ENCODE results near the gene ILDR2.

DNA sequence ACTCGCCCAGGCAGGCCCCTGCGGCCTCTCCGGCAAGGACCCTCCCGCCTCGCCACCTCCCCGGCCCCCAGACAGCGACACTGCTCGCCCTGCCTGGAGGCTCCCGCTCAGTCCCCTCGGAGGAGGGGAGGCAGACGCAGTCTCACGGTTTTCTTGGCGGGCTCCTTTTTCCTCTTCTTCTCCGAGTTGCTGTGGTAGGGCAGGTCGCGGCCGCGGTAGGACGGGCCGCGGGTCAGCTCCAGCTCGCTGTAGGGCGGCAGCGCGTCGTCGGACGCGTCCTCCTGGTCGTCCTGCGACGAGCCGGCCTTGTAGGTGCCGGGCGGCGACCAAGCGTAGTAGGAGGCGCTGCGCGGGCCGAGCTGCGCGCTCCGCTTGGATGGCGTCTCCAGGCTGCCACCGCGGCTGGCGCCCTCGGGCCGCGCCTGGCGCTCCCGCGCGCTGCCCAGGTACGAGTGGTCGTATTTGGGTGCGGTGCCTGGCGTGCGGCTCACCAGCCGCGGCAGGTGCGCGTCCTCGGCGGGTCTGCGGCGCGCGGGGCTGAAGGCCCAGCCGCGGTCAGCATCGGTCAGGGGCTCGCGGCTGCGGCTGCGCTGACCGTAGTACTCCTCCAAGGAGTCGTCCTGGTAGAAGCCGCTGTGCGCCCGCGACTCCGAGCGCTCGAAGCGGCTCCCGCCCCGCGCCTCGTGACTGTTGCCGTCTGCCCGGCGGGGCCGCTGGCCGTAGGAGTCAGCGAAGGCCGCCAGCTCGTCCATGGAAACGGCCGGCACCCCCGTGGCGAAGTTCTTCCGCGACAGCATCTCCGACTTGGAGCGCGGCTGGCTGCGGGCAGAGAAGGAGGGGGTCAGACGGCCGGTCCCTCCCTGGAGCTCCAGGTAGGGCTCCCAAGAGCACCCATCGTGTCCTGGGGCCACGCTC, 54.5 kb downstream of the ILDR2 start:
- TF ChIP-seq NRF1 (conservative IDR thresholded peaks at IDR 0.05; ENCODE audit: low read depth, low read length) (no peak), ZZZ3 (IDR thresholded peaks at IDR 0.05; ENCODE audit: control insufficient read depth, insufficient read length, low read depth) (no peak), SIN3A (IDR thresholded peaks at IDR 0.05; ENCODE audit: low read depth, low read length) (no peak), FOXM1 (IDR thresholded peaks at IDR 0.05; ENCODE audit: low read depth, low read length) (no peak)
- TF ChIP-seq, protein P1, sequence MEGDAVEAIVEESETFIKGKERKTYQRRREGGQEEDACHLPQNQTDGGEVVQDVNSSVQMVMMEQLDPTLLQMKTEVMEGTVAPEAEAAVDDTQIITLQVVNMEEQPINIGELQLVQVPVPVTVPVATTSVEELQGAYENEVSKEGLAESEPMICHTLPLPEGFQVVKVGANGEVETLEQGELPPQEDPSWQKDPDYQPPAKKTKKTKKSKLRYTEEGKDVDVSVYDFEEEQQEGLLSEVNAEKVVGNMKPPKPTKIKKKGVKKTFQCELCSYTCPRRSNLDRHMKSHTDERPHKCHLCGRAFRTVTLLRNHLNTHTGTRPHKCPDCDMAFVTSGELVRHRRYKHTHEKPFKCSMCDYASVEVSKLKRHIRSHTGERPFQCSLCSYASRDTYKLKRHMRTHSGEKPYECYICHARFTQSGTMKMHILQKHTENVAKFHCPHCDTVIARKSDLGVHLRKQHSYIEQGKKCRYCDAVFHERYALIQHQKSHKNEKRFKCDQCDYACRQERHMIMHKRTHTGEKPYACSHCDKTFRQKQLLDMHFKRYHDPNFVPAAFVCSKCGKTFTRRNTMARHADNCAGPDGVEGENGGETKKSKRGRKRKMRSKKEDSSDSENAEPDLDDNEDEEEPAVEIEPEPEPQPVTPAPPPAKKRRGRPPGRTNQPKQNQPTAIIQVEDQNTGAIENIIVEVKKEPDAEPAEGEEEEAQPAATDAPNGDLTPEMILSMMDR (IDR thresholded peaks at IDR 0.05 in 2 of 3, conservative IDR thresholded peaks at IDR 0.05 in 1 of 3; ENCODE audit: control insufficient read depth in 2 of 3, extremely low read depth in 1 of 3, insufficient read depth in 1 of 3, low read depth in 3 of 3, low read length in 3 of 3), result no peak
- TF ChIP-seq, protein P2, sequence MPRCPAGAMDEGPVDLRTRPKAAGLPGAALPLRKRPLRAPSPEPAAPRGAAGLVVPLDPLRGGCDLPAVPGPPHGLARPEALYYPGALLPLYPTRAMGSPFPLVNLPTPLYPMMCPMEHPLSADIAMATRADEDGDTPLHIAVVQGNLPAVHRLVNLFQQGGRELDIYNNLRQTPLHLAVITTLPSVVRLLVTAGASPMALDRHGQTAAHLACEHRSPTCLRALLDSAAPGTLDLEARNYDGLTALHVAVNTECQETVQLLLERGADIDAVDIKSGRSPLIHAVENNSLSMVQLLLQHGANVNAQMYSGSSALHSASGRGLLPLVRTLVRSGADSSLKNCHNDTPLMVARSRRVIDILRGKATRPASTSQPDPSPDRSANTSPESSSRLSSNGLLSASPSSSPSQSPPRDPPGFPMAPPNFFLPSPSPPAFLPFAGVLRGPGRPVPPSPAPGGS (IDR thresholded peaks at IDR 0.05; ENCODE audit: borderline replicate concordance, insufficient read depth, low read depth, low read length, poor library complexity, severe bottlenecking), result no peak
